ENCODE measurements around the gene TSFM. TPM values are rescaled to one million over a fixed set of nuclear protein-coding genes. Genes with fewer than 3 reads are reported as not detected.
A peak's percentile ranks its signal among the peaks of the same experiment; 100 is the strongest.
"Not testable (repeated sequence)": the region's sequence is repeated elsewhere in the genome, so short reads cannot be mapped to it uniquely, and the experiment has no call there.

The TSFM gene
- total and polyA plus RNA-seq, 3 donors from 2014 or later = 26.9 to 51.2 (median 30.0) TPM

- Histone ChIP-seq H3K4me3 (no peak overlapping the region), H3K36me3 (ENCODE audit: low read depth, missing control alignments) (no peaks in the 10 kb centered on the region), H3K27me3 (no peaks in the 10 kb centered on the region), H3K4me1 (peaks cover 27% of the 10 kb centered on the region), H3K9me3 (no peaks in the 10 kb centered on the region), H3K27ac (no peak overlapping the region)
- intact Hi-C loops (cut with DNase I; ENCODE audit: low total_unique reads) = no loop called here
- 93 to 97% methylated on average over 10 to 11 of the region's 11 CpGs for WGBS, 2 donors
- no peak for TF ChIP-seq POLR2A (IDR thresholded peaks at IDR 0.05)
- TF ChIP-seq CTCF (IDR thresholded peaks at IDR 0.05) = no peak
- DNase-seq = no peak
Observed at GRCh38 chr12:57769594-57769993, 13.0 kb upstream of the TSFM start.

- Histone ChIP-seq H3K9me3 (no peaks in the 10 kb centered on the region), H3K4me1 (peaks cover 17% of the 10 kb centered on the region), H3K27ac (no peak overlapping the region), H3K27me3 (no peaks in the 10 kb centered on the region), H3K4me3 (no peak overlapping the region), H3K36me3 (ENCODE audit: low read depth, missing control alignments) (no peaks in the 10 kb centered on the region)
- intact Hi-C loops (cut with DNase I; ENCODE audit: low total_unique reads) = no loop called here
- WGBS, 2 donors = 58 to 77% methylated on average over 4 of the region's 4 CpGs
- TF ChIP-seq POLR2A (IDR thresholded peaks at IDR 0.05) (no peak), CTCF (IDR thresholded peaks at IDR 0.05) (no peak)
- no peak for DNase-seq
Observed at GRCh38 chr12:57770734-57771133, 11.9 kb upstream of the TSFM start.

GRCh38 chr12:57771236-57771872 lies 11.2 kb upstream of the TSFM start:
- intact Hi-C loops (cut with DNase I; ENCODE audit: low total_unique reads) = no loop called here
- Histone ChIP-seq H3K27me3 (no peaks in the 10 kb centered on the region), H3K27ac (peak overlapping the region; percentile 69 to 85), H3K4me3 (peak overlapping the region; percentile 80 to 85), H3K9me3 (no peaks in the 10 kb centered on the region), H3K36me3 (ENCODE audit: low read depth, missing control alignments) (no peaks in the 10 kb centered on the region), H3K4me1 (peaks cover 11% of the 10 kb centered on the region)
- TF ChIP-seq POLR2A (IDR thresholded peaks at IDR 0.05) = no peak
- 2% methylated on average over 16 of the region's 16 CpGs for WGBS, 2 donors
- peak; percentile 95 for DNase-seq

- DNase-seq = peak; percentile 99
- peak within 1 kb of the TSS; percentile 80 to 85 for H3K4me3 ChIP-seq
- H3K27me3 ChIP-seq = no peaks in the 10 kb centered on the region
- 0 to 2% methylated on average over 8 to 27 of the region's 28 CpGs for WGBS, 2 donors
- peak within 1 kb of the TSS; percentile 69 to 85 for H3K27ac ChIP-seq
- H3K4me1 ChIP-seq = peaks cover 5% of the 10 kb centered on the region
- no peaks in the 10 kb centered on the region for H3K9me3 ChIP-seq
- no peaks in the 10 kb centered on the region for H3K36me3 ChIP-seq (ENCODE audit: low read depth, missing control alignments)
- TF ChIP-seq CTCF (IDR thresholded peaks at IDR 0.05) (peak in 1 of 3 experiments; percentile 29), POLR2A (IDR thresholded peaks at IDR 0.05) (no peak)
- intact Hi-C loops (cut with DNase I; ENCODE audit: low total_unique reads) = no loop called here
Observed at GRCh38 chr12:57771873-57772428, 10.6 kb upstream of the TSFM start, which contains the start of gene METTL1. METTL1 (minus strand) TSS chr12:57772105; CDS start chr12:57772083, 22 bp downstream.

GRCh38 chr12:57772429-57773322 lies 9.9 kb upstream of the TSFM start, which contains the start of gene EEF1AKMT3:
EEF1AKMT3 (plus strand) TSS chr12:57772614; CDS start chr12:57772725, 111 bp downstream.
- no peaks in the 10 kb centered on the region for H3K27me3 ChIP-seq
- intact Hi-C loops (cut with DNase I; ENCODE audit: low total_unique reads) = no loop called here
- H3K4me3 ChIP-seq = peak within 1 kb of the TSS; percentile 80 to 85
- peak; percentile 77 for DNase-seq
- 1 to 3% methylated on average over 19 to 67 of the region's 67 CpGs for WGBS, 2 donors
- H3K9me3 ChIP-seq = no peaks in the 10 kb centered on the region
- peaks cover 4% of the 10 kb centered on the region for H3K4me1 ChIP-seq
- peak in 1 of 3 experiments; percentile 12 for TF ChIP-seq CTCF (IDR thresholded peaks at IDR 0.05)
- no peak for TF ChIP-seq POLR2A (IDR thresholded peaks at IDR 0.05)
- H3K36me3 ChIP-seq (ENCODE audit: low read depth, missing control alignments) = no peaks in the 10 kb centered on the region
- H3K27ac ChIP-seq = peak within 1 kb of the TSS; percentile 69 to 85

- H3K4me1 ChIP-seq; H3K36me3 ChIP-seq (ENCODE audit: low read depth, missing control alignments); DNase-seq; H3K9me3 ChIP-seq; H3K27ac ChIP-seq; intact Hi-C loops (cut with DNase I; ENCODE audit: low total_unique reads); H3K4me3 ChIP-seq; H3K27me3 ChIP-seq: not testable (repeated sequence)
- WGBS, 2 donors = 91 to 92% methylated on average over 11 of the region's 11 CpGs
Observed at GRCh38 chr12:57774634-57775033, 8.0 kb upstream of the TSFM start.
